HPDE6-E6E7 (cell line): ENCODE results near the gene SOWAHB.
"Not testable (repeated sequence)": the region's sequence is repeated elsewhere in the genome, so short reads cannot be mapped to it uniquely, and the experiment has no call there.

Source experiments
- DNase-seq: peaks from one replicate; pipeline ENCODE4 v3.0.0; 2011; ENCODE audit warnings: missing footprints; ENCODE audit errors: extremely low spot score

Gene SOWAHB

GRCh38 chr4:76894537-76895255 is 3.2 kb downstream of the SOWAHB start:
- no peak for DNase-seq

GRCh38 chr4:76892601-76893000 is 5.3 kb downstream of the SOWAHB start:
- DNase-seq: peak; percentile 54

- no peak for DNase-seq
Measured at GRCh38 chr4:76892001-76892400, 5.9 kb downstream of the SOWAHB start.

- no peak for DNase-seq
Measured at GRCh38 chr4:76886848-76887441, 11.0 kb downstream of the SOWAHB start.

- DNase-seq: no peak
Measured at GRCh38 chr4:76886214-76886613, 11.7 kb downstream of the SOWAHB start.

GRCh38 chr4:76883147-76883546 is 14.8 kb downstream of the SOWAHB start:
- no peak for DNase-seq

GRCh38 chr4:76882630-76883029 is 15.3 kb downstream of the SOWAHB start:
- no peak for DNase-seq

- DNase-seq: peak; percentile 88
Measured at GRCh38 chr4:76881375-76881774, 16.6 kb downstream of the SOWAHB start.

GRCh38 chr4:76879731-76880364 is 18.1 kb downstream of the SOWAHB start:
- no peak for DNase-seq

- not testable (repeated sequence) for DNase-seq
Measured at GRCh38 chr4:76878641-76879165, 19.2 kb downstream of the SOWAHB start.

GRCh38 chr4:76874176-76874575 is 23.8 kb downstream of the SOWAHB start:
- no peak for DNase-seq

GRCh38 chr4:76873495-76873894 is 24.4 kb downstream of the SOWAHB start:
- DNase-seq: no peak

- no peak for DNase-seq
Measured at GRCh38 chr4:76872556-76872955, 25.4 kb downstream of the SOWAHB start.

- DNase-seq: not testable (repeated sequence)
Measured at GRCh38 chr4:76868780-76869179, 29.2 kb downstream of the SOWAHB start.

- DNase-seq: no peak
Measured at GRCh38 chr4:76867880-76868655, 29.9 kb downstream of the SOWAHB start.

GRCh38 chr4:76867377-76867776 is 30.6 kb downstream of the SOWAHB start:
- DNase-seq: no peak

- DNase-seq: no peak
Measured at GRCh38 chr4:76866641-76867040, 31.3 kb downstream of the SOWAHB start.

GRCh38 chr4:76858319-76858718 is 39.6 kb downstream of the SOWAHB start:
- DNase-seq: no peak

- DNase-seq: no peak
Measured at GRCh38 chr4:76857074-76857409, 40.9 kb downstream of the SOWAHB start.

- no peak for DNase-seq
Measured at GRCh38 chr4:76856243-76857073, 41.5 kb downstream of the SOWAHB start.

- no peak for DNase-seq
Measured at GRCh38 chr4:76854858-76855257, 43.1 kb downstream of the SOWAHB start.
